Measurements from ENCODE around the gene CAGE1. TPM values are rescaled to one million over a fixed set of nuclear protein-coding genes. Genes with fewer than 3 reads are reported as not detected.

CAGE1 gene
- total and polyA plus RNA-seq, 2 experiments from 2014 or later, result 0.09 to 0.66 TPM

- no peaks in the 10 kb centered on the region for H3K27me3 ChIP-seq
- no peak for DNase-seq (ENCODE audit: low read depth in 1 of 2, low spot score in 1 of 2)
- TF ChIP-seq, protein P1, sequence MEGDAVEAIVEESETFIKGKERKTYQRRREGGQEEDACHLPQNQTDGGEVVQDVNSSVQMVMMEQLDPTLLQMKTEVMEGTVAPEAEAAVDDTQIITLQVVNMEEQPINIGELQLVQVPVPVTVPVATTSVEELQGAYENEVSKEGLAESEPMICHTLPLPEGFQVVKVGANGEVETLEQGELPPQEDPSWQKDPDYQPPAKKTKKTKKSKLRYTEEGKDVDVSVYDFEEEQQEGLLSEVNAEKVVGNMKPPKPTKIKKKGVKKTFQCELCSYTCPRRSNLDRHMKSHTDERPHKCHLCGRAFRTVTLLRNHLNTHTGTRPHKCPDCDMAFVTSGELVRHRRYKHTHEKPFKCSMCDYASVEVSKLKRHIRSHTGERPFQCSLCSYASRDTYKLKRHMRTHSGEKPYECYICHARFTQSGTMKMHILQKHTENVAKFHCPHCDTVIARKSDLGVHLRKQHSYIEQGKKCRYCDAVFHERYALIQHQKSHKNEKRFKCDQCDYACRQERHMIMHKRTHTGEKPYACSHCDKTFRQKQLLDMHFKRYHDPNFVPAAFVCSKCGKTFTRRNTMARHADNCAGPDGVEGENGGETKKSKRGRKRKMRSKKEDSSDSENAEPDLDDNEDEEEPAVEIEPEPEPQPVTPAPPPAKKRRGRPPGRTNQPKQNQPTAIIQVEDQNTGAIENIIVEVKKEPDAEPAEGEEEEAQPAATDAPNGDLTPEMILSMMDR (IDR thresholded peaks at IDR 0.05; ENCODE audit: low read depth, low read length), result no peak
These were observed 54.0 kb downstream of the CAGE1 start for GRCh38 chr6:7335519-7335918.

GRCh38 chr6:7334685-7335084 is 54.9 kb downstream of the CAGE1 start:
- no peak for DNase-seq (ENCODE audit: low read depth in 1 of 2, low spot score in 1 of 2)
- Histone ChIP-seq H3K36me3 (no peaks in the 10 kb centered on the region), H3K27ac (no peak overlapping the region)

More at GRCh38 chr6:7335519-7335918, 54.0 kb downstream of the CAGE1 start:
- Histone ChIP-seq H3K36me3 (no peaks in the 10 kb centered on the region), H3K9me3 (ENCODE audit: low read depth) (no peaks in the 10 kb centered on the region), H3K4me3 (no peak overlapping the region), H3K4me1 (ENCODE audit: low read depth) (no peaks in the 10 kb centered on the region), H3K27ac (no peak overlapping the region)

GRCh38 chr6:7332090-7332745 is 57.3 kb downstream of the CAGE1 start:
- TF ChIP-seq, protein P1 (IDR thresholded peaks at IDR 0.05; ENCODE audit: low read depth, low read length), result no peak
- Histone ChIP-seq H3K9me3 (ENCODE audit: low read depth) (no peaks in the 10 kb centered on the region), H3K36me3 (no peaks in the 10 kb centered on the region), H3K4me3 (no peak overlapping the region), H3K27ac (no peak overlapping the region), H3K27me3 (no peaks in the 10 kb centered on the region), H3K4me1 (ENCODE audit: low read depth) (no peaks in the 10 kb centered on the region)
- no peak for DNase-seq (ENCODE audit: low read depth in 1 of 2, low spot score in 1 of 2)

More at GRCh38 chr6:7334685-7335084, 54.9 kb downstream of the CAGE1 start:
- no peaks in the 10 kb centered on the region for H3K9me3 ChIP-seq (ENCODE audit: low read depth)
- no peak overlapping the region for H3K4me3 ChIP-seq
- H3K4me1 ChIP-seq (ENCODE audit: low read depth), result no peaks in the 10 kb centered on the region
- TF ChIP-seq, protein P1 (IDR thresholded peaks at IDR 0.05; ENCODE audit: low read depth, low read length), result no peak
- no peaks in the 10 kb centered on the region for H3K27me3 ChIP-seq

GRCh38 chr6:7331452-7331851 is 58.1 kb downstream of the CAGE1 start:
- no peaks in the 10 kb centered on the region for H3K27me3 ChIP-seq
- H3K4me1 ChIP-seq (ENCODE audit: low read depth), result no peaks in the 10 kb centered on the region
- DNase-seq (ENCODE audit: low read depth in 1 of 2, low spot score in 1 of 2), result no peak
- no peak overlapping the region for H3K4me3 ChIP-seq
- H3K36me3 ChIP-seq, result no peaks in the 10 kb centered on the region
- TF ChIP-seq, protein P1 (IDR thresholded peaks at IDR 0.05; ENCODE audit: low read depth, low read length), result no peak
- H3K27ac ChIP-seq, result no peak overlapping the region
- H3K9me3 ChIP-seq (ENCODE audit: low read depth), result no peaks in the 10 kb centered on the region

DNA sequence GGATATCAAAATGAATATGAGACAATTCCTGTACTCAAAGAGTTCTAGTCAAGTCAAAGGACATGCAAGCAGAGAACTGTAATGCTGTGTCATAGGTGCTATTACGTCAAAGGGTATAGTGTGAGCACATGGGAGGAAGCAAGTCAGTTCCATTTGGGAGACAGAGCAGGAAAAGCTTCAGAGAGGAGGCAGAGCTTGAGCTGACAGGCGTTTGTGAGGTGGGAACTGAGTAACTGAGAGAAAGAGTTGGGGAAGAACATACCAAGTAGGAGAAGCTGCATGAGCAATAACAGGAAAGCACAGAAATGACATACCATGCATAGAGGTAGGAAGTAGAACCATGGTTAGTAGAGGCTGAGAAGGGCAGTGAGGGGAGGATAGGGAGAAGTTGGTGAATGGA is 61.3 kb downstream of the CAGE1 start:
- Histone ChIP-seq H3K27me3 (no peaks in the 10 kb centered on the region), H3K4me3 (no peak overlapping the region), H3K27ac (no peak overlapping the region), H3K9me3 (ENCODE audit: low read depth) (no peaks in the 10 kb centered on the region), H3K4me1 (ENCODE audit: low read depth) (no peaks in the 10 kb centered on the region), H3K36me3 (no peaks in the 10 kb centered on the region)
- TF ChIP-seq, protein P1 (IDR thresholded peaks at IDR 0.05; ENCODE audit: low read depth, low read length), result no peak
- DNase-seq (ENCODE audit: low read depth in 1 of 2, low spot score in 1 of 2), result no peak
